A549 (cell line): ENCODE results near the gene FAM13A. TPM values are rescaled to one million over a fixed set of nuclear protein-coding genes. Genes with fewer than 3 reads are reported as not detected.

Source experiments
- ATAC-seq, 2 experiments: fragments of 200-7000 bp in 1 of 2; fragments of >200 bp in 1 of 2; cut with Nextera tagmentation in 1 of 2; cut with Tn5 transposase in 1 of 2; 3 replicates each; pipeline versions ENCODE4 v1.8.0 to v1.9.1; 2018 to 2020; ENCODE audit warnings: mild to moderate bottlenecking in 1 of 2, moderate library complexity in 1 of 2
- CTCF ChIA-PET: fragments of 300-600 bp; sonication (Branson Sonifier 250); formaldehyde crosslinking; extraction: SDS; loops from one replicate; lab custom pipeline; 2021; ENCODE audit warnings: antibody characterized with exemption, inconsistent platforms; lab: Yijun Ruan, JAX
- POLR2A ChIA-PET: fragments of 350-600 bp; formaldehyde crosslinking; extraction: SDS; loops from one replicate; lab custom pipeline; 2021; ENCODE audit warnings: antibody characterized with exemption, inconsistent platforms; lab: Yijun Ruan, JAX
- DNase-seq, 2 experiments: peaks; one replicate each; pipeline versions ENCODE4 v3.0.0 to v3.0.0-alpha.2; 2011 to 2016; ENCODE audit warnings: low read depth in 1 of 2, low spot score in 1 of 2
- FAIRE-seq: peaks from 2 replicates; lab custom pipeline; 2011; peaks lifted over from hg19 to GRCh38; lab: Jason Lieb, UNC
- H3K27ac ChIP-seq, 2 experiments: fragments of >200 bp; sonication (Bioruptor Twin); formaldehyde crosslinking; 3 replicates each; pipeline ENCODE4 v1.5.1; 2016 to 2017
- H3K4me1 ChIP-seq: fragments of >200 bp; sonication (Bioruptor Twin); formaldehyde crosslinking; 3 replicates; pipeline ENCODE4 v1.6.1; 2016
- H3K4me2 ChIP-seq: fragments of >200 bp; sonication (Bioruptor Twin); formaldehyde crosslinking; 3 replicates; pipeline ENCODE4 v1.6.1; 2016
- H3K4me3 ChIP-seq: fragments of >200 bp; sonication (Bioruptor Twin); formaldehyde crosslinking; 3 replicates; pipeline ENCODE4 v1.5.1; 2016
- H3K9me3 ChIP-seq: fragments of >200 bp; sonication (Bioruptor Twin); formaldehyde crosslinking; 3 replicates; pipeline ENCODE4 v1.6.1; 2016
- BHLHE40 ChIP-seq: IDR thresholded peaks from 2 replicates; pipeline ENCODE4 v1.6.1; 2012; ENCODE audit warnings: low read depth, low read length, inconsistent platforms
- CBX8 ChIP-seq: fragments of 200-600 bp; sonication (generic); IDR thresholded peaks from 2 replicates; pipeline ENCODE4 v1.6.1; 2016
- CHD2 ChIP-seq: fragments of 150-350 bp; IDR thresholded peaks from 2 replicates; pipeline ENCODE4 v1.6.1; 2014; ENCODE audit warnings: low read length; ENCODE audit not compliant: partially characterized antibody
- E2F6 ChIP-seq: IDR thresholded peaks from 2 replicates; pipeline ENCODE4 v1.6.1; 2012; ENCODE audit warnings: low read depth, borderline replicate concordance
- EHMT2 ChIP-seq: fragments of 200-600 bp; sonication (generic); IDR thresholded peaks from 2 replicates; pipeline ENCODE4 v1.6.1; 2016; ENCODE audit warnings: antibody characterized with exemption, low read depth, mild to moderate bottlenecking, moderate library complexity
- EP300 ChIP-seq, 2 experiments: fragments of >200 bp; sonication (Bioruptor Twin); formaldehyde crosslinking; IDR thresholded peaks; 2 replicates in 1 of 2; 3 replicates in 1 of 2; pipeline ENCODE4 v1.6.1; 2016 to 2017
- ESRRA ChIP-seq: fragments of 150-350 bp; IDR thresholded peaks from 2 replicates; pipeline ENCODE4 v1.6.1; 2014; ENCODE audit warnings: mild to moderate bottlenecking, low read length, borderline replicate concordance
- FOSB ChIP-seq: fragments of 250-450 bp; sonication (Bioruptor Pico); IDR thresholded peaks from 2 replicates; pipeline ENCODE4 v1.5.0; 2020; ENCODE audit warnings: mild to moderate bottlenecking, moderate library complexity
- FOXS1 ChIP-seq: fragments of 250-450 bp; sonication (Bioruptor Pico); IDR thresholded peaks from 2 replicates; pipeline ENCODE4 v1.5.0; 2020; ENCODE audit warnings: mild to moderate bottlenecking, moderate library complexity
- HEYL ChIP-seq: fragments of 250-450 bp; sonication (Bioruptor Pico); IDR thresholded peaks from 2 replicates; pipeline ENCODE4 v1.8.0; 2021; ENCODE audit warnings: mild to moderate bottlenecking, moderate library complexity
- HOXB13 ChIP-seq: fragments of 250-450 bp; sonication (Bioruptor Pico); IDR thresholded peaks from 2 replicates; pipeline ENCODE4 v1.5.0; 2020; ENCODE audit warnings: low read depth, mild to moderate bottlenecking, moderate library complexity
- JUNB ChIP-seq: fragments of >200 bp; sonication (Bioruptor Twin); formaldehyde crosslinking; IDR thresholded peaks from 2 replicates; pipeline ENCODE4 v1.6.1; 2016
- MYC ChIP-seq: IDR thresholded peaks from 2 replicates; pipeline ENCODE4 v1.6.1; 2012; ENCODE audit warnings: mild to moderate bottlenecking, inconsistent platforms, low read length, improper control_type of control experiment, borderline replicate concordance
- PHF8 ChIP-seq: fragments of 200-600 bp; sonication (generic); IDR thresholded peaks from 2 replicates; pipeline ENCODE4 v1.6.1; 2016; ENCODE audit warnings: low read depth, mild to moderate bottlenecking, antibody characterized with exemption, moderate library complexity, borderline replicate concordance
- POLR2AphosphoS2 ChIP-seq: conservative IDR thresholded peaks from 2 replicates; pipeline ENCODE4 v1.6.1; 2012; ENCODE audit warnings: low read length, improper control_type of control experiment, inconsistent platforms
- RCOR1 ChIP-seq: fragments of 150-350 bp; IDR thresholded peaks from 2 replicates; pipeline ENCODE4 v1.6.1; 2014; ENCODE audit warnings: antibody characterized with exemption, low read length, low read depth
- REST ChIP-seq: fragments of 200-600 bp; sonication (generic); IDR thresholded peaks from 2 replicates; pipeline ENCODE4 v1.6.1; 2016; ENCODE audit warnings: antibody characterized with exemption, mild to moderate bottlenecking, moderate library complexity
- TFCP2L1 ChIP-seq: fragments of 250-450 bp; sonication (Bioruptor Pico); IDR thresholded peaks from 2 replicates; pipeline ENCODE4 v1.5.0; 2021; ENCODE audit warnings: mild to moderate bottlenecking
- WGBS: methylation state at CpG from one replicate; pipeline ENCODE4 v1.1.6; 2017; ENCODE audit errors: missing lambda C conversion rate; 5-methylcytosine and 5-hydroxymethylcytosine counted together
- polyA plus RNA-seq, 4 experiments: library from polyadenylated mRNA; depleted of rRNA in 3 of 4; stranded (reverse); fragments of >200 nt; fragmentation: RNase III in 1 of 4; extraction: RNeasy Plus Mini Kit Qiagen cat#74134 plus additional on column Dnase treatment in 1 of 4; gene quantifications; 2 replicates in 3 of 4; 3 replicates in 1 of 4; pipeline ENCODE4 v1.2.3, GENCODE V29; 2011 to 2017

The FAM13A gene
- polyA plus RNA-seq, 2 of the 4 experiments (the other 2 are of a cell fraction): 6.5 to 22.0 TPM

GRCh38 chr4:88878642-88879041, 178.3 kb downstream of the FAM13A start:
- H3K4me1 ChIP-seq: no peaks in the 10 kb centered on the region
- no peak overlapping the region for H3K27ac ChIP-seq
- POLR2A ChIA-PET: no interaction called here
- no peak for FAIRE-seq
- no peak for ATAC-seq
- whole genome bisulfite sequencing: 71% methylated on average over 1 of the region's 1 CpG
- no peak overlapping the region for H3K4me2 ChIP-seq
- TF ChIP-seq ESRRA: no peak
- TF ChIP-seq, all 56 proteins: peak for 0
- no peak for DNase-seq
- Histone ChIP-seq H3K9me3 (no peaks in the 10 kb centered on the region), H3K4me3 (no peak overlapping the region)
- CTCF ChIA-PET: no interaction called here

DNA sequence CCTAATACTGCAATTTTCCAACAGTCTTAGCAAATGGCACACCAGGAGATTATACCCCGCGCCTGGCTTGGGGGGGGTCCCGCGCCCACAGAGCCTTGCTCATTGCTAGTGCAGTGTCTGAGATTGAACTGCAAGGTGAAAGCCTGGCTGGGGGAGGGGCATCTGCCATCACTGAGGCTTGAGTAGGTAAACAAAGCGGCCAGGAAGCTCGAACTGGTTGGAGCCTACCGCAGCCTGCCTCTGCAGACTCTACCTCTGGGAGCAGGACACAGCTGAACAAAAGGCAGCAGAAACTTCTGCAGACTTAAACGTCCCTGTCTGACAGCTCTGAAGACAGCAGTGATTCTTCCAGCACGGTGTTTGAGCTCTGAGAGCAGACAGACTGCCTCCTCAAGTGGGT, 186.6 kb downstream of the FAM13A start:
- ChIA-PET POLR2A (no interaction called here), CTCF (no interaction called here)
- no peaks in the 10 kb centered on the region for H3K9me3 ChIP-seq
- 78% methylated on average over 7 of the region's 9 CpGs for WGBS
- peaks cover 2% of the 10 kb centered on the region; the same call in 2 of the 3 replicates for H3K4me1 ChIP-seq
- no peak for FAIRE-seq
- ATAC-seq: no peak
- H3K27ac ChIP-seq: no peak overlapping the region
- TF ChIP-seq EHMT2 (no peak), FOXS1 (no peak), HEYL (CRISPR knock-in tag) (no peak), CBX8 (no peak), EP300 (IDR thresholded peaks at IDR 0.05) (no peak), TFCP2L1 (no peak), FOSB (CRISPR knock-in tag) (no peak)
- DNase-seq: no peak
- no peak overlapping the region for H3K4me3 ChIP-seq
- H3K4me2 ChIP-seq: no peak overlapping the region

DNA sequence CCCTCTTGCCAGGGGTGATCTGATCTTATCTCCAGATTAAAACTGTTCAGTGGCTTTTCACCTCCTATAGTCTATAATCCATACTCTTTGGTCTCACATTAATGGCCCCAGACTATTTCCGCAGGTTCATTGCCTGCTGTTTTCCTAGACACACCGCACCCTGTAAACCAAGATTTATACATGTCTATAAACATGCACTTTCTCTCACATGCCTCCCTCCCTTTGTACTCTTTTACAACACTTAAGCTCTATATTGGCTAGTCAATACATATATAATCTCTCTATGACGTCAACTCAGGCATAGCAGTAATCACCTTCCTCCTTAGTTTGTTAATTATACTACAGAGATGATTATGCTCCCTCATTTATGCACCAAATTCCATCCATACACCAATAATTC, 188.5 kb downstream of the FAM13A start:
- ChIA-PET CTCF (no interaction called here), POLR2A (no interaction called here)
- Histone ChIP-seq H3K27ac (no peak overlapping the region), H3K4me3 (no peak overlapping the region), H3K4me1 (peaks cover 10% of the 10 kb centered on the region; the same call in 2 of the 3 replicates), H3K4me2 (no peak overlapping the region), H3K9me3 (no peaks in the 10 kb centered on the region)
- FAIRE-seq: no peak
- no peak for ATAC-seq
- DNase-seq: no peak
- WGBS: 95% methylated on average over 3 of the region's 3 CpGs
- TF ChIP-seq BHLHE40: no peak
- TF ChIP-seq POLR2AphosphoS2: no peak
- no peak for TF ChIP-seq REST
- no peak for TF ChIP-seq PHF8
- TF ChIP-seq CHD2: no peak
- no peak for TF ChIP-seq HOXB13
- no peak for TF ChIP-seq E2F6
- TF ChIP-seq RCOR1: no peak
- TF ChIP-seq JUNB: no peak
- no peak for TF ChIP-seq MYC
